ENCODE results near the gene GUK1.

GUK1 gene

GRCh38 chr1:228107636-228108035 is 32.4 kb upstream of the GUK1 start:
- no peak for DNase-seq
- peaks cover 30% of the 10 kb centered on the region for H3K36me3 ChIP-seq (ENCODE audit: insufficient read depth, low read length)
- peak overlapping the region; percentile 91 for H3K4me2 ChIP-seq (ENCODE audit: insufficient read depth, low read length)
- no peak for TF ChIP-seq EZH2 (IDR thresholded peaks at IDR 0.05; ENCODE audit: borderline replicate concordance, low read depth, low read length, severe bottlenecking)
- TF ChIP-seq CTCF (IDR thresholded peaks at IDR 0.05; ENCODE audit: borderline replicate concordance, extremely low read depth, low read length, poor library complexity, severe bottlenecking), result no peak
- peak overlapping the region; percentile 75; the same call in 1 of the 2 replicates for H3K9ac ChIP-seq (ENCODE audit: low read depth, low read length)
- H2AFZ ChIP-seq (ENCODE audit: low read depth, low read length), result no peak overlapping the region
- H4K20me1 ChIP-seq (ENCODE audit: insufficient read depth, low read length), result peaks cover 4% of the 10 kb centered on the region; the same call in 1 of the 2 replicates
- peaks cover 48% of the 10 kb centered on the region for H3K4me1 ChIP-seq (ENCODE audit: insufficient read depth, low read length)
- H3K79me2 ChIP-seq (ENCODE audit: insufficient read depth, low read length), result peaks cover 45% of the 10 kb centered on the region
- H3K27ac ChIP-seq (ENCODE audit: low read length), result no peak overlapping the region
- no peaks in the 10 kb centered on the region for H3K27me3 ChIP-seq (ENCODE audit: insufficient read depth, low read length, poor library complexity)
- H3K9me3 ChIP-seq (ENCODE audit: insufficient read depth, low read length, severe bottlenecking), result no peaks in the 10 kb centered on the region
- peak overlapping the region in 1 of 2 experiments; percentile 84; a peak in 1 of 4 replicates for H3K4me3 ChIP-seq (ENCODE audit: low read depth in 1 of 2, low read length in 2 of 2)
- ATAC-seq (ENCODE audit: insufficient read depth, low read depth), result no peak

- H3K9me3 ChIP-seq (ENCODE audit: insufficient read depth, low read length, severe bottlenecking), result no peaks in the 10 kb centered on the region
Observed at GRCh38 chr1:228108055-228108690, 31.9 kb upstream of the GUK1 start.

GRCh38 chr1:228108742-228109072 is 31.4 kb upstream of the GUK1 start:
- peak; percentile 38 for DNase-seq
- no peak for TF ChIP-seq EZH2 (IDR thresholded peaks at IDR 0.05; ENCODE audit: borderline replicate concordance, low read depth, low read length, severe bottlenecking)
- no peak for TF ChIP-seq CTCF (IDR thresholded peaks at IDR 0.05; ENCODE audit: borderline replicate concordance, extremely low read depth, low read length, poor library complexity, severe bottlenecking)
- Histone ChIP-seq H3K9me3 (ENCODE audit: insufficient read depth, low read length, severe bottlenecking) (no peaks in the 10 kb centered on the region), H2AFZ (ENCODE audit: low read depth, low read length) (peak overlapping the region; percentile 83), H3K4me1 (ENCODE audit: insufficient read depth, low read length) (peaks cover 45% of the 10 kb centered on the region), H3K9ac (ENCODE audit: low read depth, low read length) (peak overlapping the region; percentile 75), H3K4me2 (ENCODE audit: insufficient read depth, low read length) (peak overlapping the region; percentile 91), H3K36me3 (ENCODE audit: insufficient read depth, low read length) (peaks cover 30% of the 10 kb centered on the region), H3K27ac (ENCODE audit: low read length) (peak overlapping the region; percentile 73), H3K4me3 (ENCODE audit: low read depth in 1 of 2, low read length in 2 of 2) (peak overlapping the region; percentile 30 to 84), H4K20me1 (ENCODE audit: insufficient read depth, low read length) (peaks cover 4% of the 10 kb centered on the region; the same call in 1 of the 2 replicates), H3K79me2 (ENCODE audit: insufficient read depth, low read length) (peaks cover 36% of the 10 kb centered on the region), H3K27me3 (ENCODE audit: insufficient read depth, low read length, poor library complexity) (no peaks in the 10 kb centered on the region)
- no peak; the same call in 2 of the 3 replicates for ATAC-seq (ENCODE audit: insufficient read depth, low read depth)

More at GRCh38 chr1:228108055-228108690, 31.9 kb upstream of the GUK1 start:
- H2AFZ ChIP-seq (ENCODE audit: low read depth, low read length), result no peak overlapping the region
- peak overlapping the region; percentile 73 for H3K27ac ChIP-seq (ENCODE audit: low read length)
- TF ChIP-seq CTCF (IDR thresholded peaks at IDR 0.05; ENCODE audit: borderline replicate concordance, extremely low read depth, low read length, poor library complexity, severe bottlenecking) (no peak), EZH2 (IDR thresholded peaks at IDR 0.05; ENCODE audit: borderline replicate concordance, low read depth, low read length, severe bottlenecking) (no peak)
- peak overlapping the region; percentile 91 for H3K4me2 ChIP-seq (ENCODE audit: insufficient read depth, low read length)
- no peak for DNase-seq
- peaks cover 40% of the 10 kb centered on the region for H3K79me2 ChIP-seq (ENCODE audit: insufficient read depth, low read length)
- peaks cover 30% of the 10 kb centered on the region for H3K36me3 ChIP-seq (ENCODE audit: insufficient read depth, low read length)
- H3K4me3 ChIP-seq (ENCODE audit: low read depth in 1 of 2, low read length in 2 of 2), result peak overlapping the region; percentile 30 to 84
- no peak for ATAC-seq (ENCODE audit: insufficient read depth, low read depth)
- H3K27me3 ChIP-seq (ENCODE audit: insufficient read depth, low read length, poor library complexity), result no peaks in the 10 kb centered on the region
- H4K20me1 ChIP-seq (ENCODE audit: insufficient read depth, low read length), result peaks cover 4% of the 10 kb centered on the region; the same call in 1 of the 2 replicates
- peaks cover 48% of the 10 kb centered on the region for H3K4me1 ChIP-seq (ENCODE audit: insufficient read depth, low read length)
- H3K9ac ChIP-seq (ENCODE audit: low read depth, low read length), result peak overlapping the region; percentile 75
